NCI-H128 (cell line): ENCODE measurements around the gene TTLL12.

Experiments used
- DNase-seq: peaks from one replicate; lab custom pipeline; 2025; ENCODE audit not compliant: unreplicated experiment; lab: John Stamatoyannopoulos, UW

Gene TTLL12

DNA sequence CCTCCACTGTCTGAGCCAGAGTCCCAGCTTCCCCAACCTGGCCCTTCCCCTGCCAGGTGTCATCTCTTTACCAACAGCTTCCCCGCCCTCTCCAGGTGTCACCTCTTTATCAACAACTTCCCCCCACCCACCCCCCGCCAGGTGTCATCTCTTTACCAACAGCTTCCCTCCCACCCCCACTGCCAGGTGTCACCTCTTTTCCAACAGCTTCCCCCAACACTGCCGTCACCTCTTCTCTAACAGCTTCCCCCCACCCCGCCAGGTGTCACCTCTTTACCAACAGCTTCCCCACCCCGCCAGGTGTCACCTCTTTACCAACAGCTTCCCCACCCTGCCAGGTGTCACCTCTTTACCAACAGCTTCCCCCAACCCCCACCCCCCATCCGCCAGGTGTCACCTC lies 29.8 kb upstream of the TTLL12 start:
- no peak for DNase-seq

DNA sequence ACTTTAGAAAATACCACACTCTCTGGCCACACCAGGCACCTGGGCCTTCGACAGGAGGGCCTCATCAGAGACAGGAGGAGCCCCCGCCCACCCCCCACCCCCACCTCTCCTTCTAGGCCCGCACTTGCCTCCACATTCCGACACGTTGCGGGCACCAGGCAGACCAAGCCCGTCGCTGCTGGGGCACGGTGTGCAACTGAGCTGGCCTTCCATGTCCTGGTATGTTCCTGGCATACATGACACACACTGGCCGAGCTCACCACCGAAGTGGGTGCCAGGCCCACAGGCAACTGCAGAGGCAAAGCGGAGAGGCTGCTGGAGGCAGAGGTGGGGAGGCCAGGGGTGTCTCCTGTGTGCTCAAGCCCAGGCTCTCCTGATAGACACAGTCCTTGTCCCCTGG lies 27.0 kb upstream of the TTLL12 start:
- no peak for DNase-seq

DNA sequence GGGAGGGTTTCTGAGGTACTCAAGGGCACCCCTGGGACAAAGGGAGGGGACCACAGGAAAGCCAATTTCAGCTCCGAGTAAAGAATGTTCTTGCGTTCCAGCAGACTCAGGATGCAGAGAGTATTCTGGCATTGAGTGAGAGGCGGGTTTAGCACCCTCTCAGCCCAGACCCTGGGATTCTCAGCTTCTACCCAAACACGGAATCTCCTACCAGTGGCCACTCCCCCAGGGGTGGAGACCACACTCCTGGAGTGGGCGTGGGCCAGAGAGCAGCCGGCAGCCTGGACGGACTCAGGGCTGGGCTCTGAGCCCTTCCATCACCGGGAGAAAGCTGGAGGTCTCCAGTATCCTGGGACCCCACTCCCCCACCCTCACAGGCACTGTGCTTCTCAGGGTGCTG lies 26.1 kb upstream of the TTLL12 start:
- no peak for DNase-seq

DNA sequence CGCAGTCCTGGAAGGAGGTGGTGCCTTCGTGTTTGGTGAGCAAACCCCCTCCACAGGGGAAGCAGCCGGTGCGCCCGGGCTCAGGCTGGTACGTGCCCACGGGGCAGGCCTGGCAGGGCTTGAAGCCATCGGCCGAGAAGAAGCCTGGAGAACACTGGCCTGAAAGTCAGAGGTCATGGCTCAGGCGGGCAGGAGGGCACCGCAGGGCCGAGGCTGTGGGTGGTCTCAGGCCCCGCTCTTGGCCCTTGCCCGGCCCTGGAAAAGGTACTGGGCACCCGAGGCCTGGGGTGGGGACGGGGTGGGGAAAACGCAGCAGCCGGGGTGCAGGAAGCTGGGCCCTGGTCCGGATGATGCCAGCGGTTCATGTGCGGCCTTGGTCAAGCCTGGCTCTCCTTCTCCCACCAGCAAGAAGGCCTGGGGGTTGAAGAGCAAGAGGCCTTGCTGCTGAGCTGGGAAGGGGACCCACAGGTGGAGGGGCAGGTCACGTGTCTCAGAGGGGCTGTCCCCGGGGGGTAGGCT lies 25.6 kb upstream of the TTLL12 start:
- no peak for DNase-seq

DNA sequence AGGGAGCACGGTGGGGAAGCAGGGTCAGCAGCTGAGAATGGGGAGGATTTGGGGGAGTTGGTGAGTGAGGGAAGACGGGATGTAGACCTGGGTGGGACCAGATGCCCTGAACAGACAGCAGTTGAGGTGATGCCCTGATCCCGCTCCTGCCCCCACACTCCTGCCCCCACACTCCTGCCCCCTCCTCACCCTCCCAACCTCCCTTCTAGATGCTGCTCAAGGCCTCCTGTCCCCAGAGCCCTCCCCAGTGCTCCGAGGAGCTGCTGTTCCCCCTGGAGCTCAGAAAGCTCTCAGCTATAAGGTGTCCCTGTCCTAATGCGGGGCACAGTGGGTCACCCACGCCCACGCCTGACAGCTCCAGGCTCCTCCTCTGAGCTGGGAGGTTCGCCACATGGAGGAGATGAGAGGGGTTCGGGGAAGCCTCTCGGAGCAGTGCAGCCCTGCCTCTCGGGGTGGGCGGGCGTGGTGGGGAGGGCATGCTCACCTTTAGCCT lies 25.1 kb upstream of the TTLL12 start:
- no peak for DNase-seq

DNA sequence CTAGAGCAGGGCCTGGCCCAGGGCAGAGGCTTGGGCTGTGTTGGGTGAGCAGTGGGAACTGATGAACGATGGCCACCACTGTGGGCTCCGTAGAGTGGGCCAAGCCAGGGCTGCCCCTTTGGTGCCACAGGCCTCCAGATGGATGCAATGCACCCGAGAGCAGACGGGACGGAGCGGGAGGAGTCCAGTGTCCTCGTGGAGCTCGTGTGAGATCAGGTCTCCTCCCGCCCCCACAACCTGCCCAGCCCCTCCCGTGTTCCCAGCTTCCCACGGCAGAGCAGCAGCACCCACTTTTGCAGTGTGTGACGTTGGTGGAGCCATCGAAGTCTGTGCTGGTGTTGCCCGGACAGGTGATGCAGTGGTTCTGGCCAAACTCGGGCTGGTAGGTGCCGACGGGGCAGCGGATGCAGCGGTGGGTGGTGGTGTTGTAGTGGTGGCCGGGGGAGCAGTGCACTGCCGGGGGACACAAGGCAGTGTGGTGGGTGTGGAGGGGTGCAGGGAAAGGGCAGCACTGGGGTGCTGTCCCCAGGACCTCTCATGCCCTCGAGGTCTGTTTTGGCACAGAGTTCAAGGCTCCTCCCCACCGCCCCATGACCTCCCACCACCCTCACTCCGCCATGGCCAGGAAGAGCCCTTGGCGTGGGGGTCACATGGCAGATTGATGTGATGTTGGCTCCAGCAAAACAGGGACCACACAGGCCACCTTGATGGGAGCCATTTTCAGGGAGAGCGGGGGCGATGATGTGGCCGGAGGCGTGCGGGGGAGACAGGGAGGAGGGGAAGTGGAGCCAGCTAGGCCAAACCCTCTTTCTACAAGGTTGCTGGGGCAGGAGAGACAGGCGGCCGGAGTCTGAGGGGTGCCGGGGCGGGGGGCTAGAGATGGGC lies 23.9 kb upstream of the TTLL12 start:
- DNase-seq = no peak

DNA sequence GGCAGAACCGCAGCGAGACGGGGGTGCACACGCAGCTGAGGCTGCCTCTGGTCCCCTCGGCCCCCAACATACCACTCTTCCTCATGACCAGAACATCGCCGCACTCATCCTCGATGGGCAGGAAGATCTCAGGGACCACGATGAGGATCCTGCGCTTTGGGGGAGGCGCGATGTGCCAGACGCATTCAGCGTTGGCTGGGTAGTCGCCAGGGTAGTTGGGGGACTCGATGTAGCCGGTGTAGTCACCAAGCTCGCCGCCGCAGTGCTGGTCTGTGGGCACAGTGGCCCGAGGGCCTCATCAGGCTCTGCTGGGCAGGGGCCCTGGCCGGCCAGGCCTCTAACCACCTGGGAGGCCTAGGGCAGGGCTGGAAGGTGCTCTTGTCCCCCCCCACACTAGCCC lies 23.0 kb upstream of the TTLL12 start:
- no peak for DNase-seq

DNA sequence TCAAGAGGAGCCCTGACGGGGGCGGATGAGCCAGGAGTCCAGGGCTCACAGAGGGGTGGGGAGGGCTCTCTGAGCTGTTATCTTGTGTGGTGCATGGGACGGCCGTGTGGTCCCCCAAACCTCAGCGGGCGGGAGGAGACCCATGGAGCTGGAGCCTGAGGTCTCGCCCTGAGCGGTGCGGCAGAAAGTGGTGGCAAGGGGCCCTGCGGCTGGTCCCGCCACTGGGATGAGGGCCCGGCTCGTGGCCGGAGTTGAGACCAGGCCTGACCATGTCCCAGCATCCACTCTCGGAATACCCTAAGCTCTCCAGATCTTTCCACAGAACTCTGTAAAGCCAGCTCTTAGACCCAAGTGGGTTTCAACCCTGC lies 22.6 kb upstream of the TTLL12 start:
- no peak for DNase-seq

DNA sequence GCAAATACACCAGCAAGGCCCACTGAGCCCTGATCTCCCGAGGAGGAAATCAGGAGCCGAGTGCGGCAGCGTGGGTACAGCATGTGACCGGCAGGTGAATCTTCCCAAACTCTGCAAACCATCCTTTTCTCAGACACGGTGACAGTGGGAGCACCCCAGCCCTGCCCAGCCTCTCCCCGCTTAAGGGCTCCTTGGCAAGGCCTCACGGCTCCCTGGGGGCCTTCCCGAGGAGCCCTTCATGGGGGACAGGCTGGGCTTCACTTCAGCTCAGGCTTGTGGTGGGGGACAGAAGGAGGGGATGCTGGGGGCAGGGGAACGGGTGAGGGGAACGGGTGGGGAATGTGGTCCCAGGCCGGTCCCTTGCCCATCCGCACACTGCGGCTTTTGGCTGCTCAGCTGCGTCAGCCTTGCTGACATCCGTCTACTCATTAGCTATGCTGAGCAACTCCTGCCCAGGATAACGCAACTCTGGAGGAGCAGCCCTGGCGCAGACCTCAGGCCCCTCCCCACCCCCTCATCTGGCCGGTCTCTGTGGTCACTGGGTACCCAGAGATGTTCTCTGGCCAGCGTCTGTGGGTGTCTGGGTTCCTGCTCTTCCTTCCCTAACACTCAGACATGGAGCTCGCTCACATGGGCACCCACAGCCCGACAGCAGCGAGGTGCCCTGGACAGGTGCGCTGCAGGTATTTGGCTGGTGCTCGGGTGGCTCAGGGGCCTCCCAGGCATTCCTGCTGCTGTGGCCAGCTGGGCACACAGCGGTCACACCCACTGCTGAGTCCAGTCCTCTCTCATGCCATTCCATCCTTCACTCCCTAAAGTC lies 22.0 kb upstream of the TTLL12 start:
- DNase-seq = no peak

DNA sequence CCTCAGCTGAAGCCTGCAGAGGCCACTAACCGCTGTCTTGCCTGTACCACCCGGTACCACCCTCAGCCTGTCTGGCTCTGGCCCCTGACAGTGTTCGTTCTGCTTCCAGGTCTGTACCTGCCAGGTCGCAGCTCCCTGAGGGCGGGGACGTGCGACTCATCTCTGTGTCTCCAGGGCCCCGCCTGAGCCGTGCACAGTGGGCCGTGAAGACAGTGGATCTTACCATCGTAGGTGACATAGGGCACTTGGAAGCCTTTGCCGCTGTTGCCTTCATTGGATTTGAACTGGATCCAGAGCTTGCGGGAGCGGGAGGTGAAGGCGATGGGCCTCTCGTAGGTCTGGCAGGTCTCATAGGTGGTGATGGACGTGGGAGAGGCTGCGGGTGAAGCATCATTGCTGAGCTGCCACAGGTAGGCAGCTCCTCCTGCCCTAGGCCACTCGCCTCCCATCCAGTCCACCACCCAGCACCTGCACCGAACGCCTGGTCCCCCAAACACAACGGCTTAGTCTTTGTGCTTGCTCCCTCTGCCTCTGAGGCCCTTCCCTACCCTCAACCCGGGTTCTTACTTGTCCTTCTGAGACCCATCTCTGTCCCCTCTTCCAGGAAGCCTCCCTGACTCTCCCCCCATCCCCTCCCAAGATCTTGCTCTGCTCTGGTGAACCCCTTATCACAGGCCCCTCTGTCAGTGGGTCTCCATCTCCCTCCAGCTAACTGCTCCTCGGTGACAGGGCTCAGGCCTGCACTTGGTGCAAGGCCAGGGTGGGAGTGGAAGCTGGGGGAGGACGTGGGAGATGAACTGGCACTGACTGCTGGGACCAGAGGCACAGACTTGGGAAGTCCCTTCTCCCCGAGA lies 21.1 kb upstream of the TTLL12 start:
- DNase-seq = no peak

DNA sequence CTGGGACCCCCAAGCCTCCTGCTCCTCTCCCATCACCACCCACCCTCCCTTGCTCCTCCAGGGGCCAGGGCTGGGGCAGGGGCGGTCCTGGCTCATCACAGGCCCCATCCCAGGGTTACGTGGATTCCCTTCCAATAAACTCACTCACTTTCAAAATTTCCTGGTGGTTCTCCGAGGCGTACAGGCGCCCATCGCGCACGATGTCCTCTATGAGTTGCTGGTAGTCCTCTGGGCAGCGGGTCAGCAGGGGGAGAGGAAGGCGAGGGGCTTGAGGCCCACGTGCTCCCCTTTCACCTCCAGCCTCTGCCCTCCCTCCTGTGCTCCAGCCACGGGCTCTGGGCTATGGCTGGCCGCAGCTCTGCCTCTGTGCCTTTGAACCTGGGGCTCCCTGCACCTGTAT lies 20.5 kb upstream of the TTLL12 start:
- no peak for DNase-seq

DNA sequence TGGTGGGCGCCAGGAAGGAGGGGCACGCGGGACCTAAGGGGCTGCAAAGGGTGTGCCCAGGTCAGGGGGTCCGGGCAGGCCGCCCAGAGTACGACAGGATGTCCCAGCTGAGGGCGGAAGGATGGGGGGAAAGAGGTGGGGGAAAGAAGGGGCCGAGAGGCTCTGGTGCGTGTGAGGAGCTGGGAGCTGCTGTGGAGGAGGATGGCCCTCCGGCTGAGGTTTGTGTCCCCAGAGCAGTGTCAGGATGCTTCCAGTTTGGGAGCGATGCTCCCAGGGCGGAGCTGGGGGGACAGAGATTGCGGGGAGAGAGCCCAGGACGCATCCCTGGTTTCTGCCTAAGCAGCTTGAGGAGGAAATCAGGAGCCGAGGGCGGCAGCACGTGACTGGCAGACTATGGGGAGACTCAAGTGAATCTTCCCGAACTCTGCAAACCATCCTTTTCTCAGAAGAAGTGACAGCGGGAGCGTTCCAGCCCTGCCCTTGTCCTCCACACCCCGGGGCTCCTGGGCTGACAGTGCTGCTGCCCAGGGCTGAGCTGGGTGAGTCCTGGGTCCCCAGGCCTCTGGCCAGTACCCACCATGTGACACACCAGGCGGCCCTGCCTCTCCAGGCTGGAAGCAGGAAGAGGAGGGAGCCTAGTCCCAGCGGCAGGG lies 19.7 kb upstream of the TTLL12 start:
- no peak for DNase-seq

DNA sequence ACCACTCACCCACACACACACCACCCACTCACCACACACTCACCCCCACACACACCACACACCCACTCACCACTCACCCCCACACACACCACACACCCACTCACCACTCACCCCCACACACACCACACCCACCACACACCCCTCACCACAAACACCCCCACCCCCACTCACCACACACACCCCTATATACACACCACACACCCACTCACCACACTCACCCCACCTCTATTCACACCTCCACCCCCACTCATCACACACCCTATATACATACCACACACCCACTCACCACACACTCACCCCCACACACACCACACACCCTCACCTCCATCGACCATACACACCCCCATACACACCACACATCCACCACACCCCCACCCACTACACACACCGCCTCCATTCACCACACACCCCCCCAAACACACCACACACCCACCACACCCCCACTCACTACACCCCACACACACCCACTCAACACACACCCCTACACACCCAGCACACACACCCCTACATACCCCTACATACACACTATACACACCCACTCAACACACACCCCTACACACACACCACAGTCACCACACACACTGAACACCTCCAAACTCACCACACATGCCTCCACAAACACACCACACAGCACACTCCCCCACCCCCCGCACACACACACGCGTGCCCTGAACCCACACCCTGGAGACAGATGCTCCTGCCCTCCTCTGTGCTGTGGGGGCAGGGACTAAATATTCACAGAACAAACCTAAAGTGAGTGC lies 19.0 kb upstream of the TTLL12 start:
- no peak for DNase-seq

DNA sequence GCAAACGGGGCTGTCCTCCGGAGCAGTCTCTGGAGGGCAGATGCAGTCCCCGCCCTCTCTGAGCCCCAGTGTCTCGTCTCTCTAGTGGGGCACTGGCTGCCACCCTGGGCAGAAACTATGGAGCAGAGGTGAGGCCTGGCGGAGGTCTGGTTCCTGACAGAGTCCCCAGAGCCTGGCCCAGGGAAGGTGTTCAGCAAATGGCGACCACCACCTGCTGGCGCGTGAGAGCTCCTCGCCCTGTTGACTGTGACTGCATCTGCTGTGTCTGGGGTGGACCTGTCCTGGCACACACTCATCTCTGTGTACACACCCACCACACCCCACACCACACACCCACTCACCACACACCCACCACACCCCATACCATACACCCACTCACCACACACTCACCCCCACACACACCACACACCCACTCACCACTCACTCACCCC lies 18.3 kb upstream of the TTLL12 start:
- DNase-seq = no peak

DNA sequence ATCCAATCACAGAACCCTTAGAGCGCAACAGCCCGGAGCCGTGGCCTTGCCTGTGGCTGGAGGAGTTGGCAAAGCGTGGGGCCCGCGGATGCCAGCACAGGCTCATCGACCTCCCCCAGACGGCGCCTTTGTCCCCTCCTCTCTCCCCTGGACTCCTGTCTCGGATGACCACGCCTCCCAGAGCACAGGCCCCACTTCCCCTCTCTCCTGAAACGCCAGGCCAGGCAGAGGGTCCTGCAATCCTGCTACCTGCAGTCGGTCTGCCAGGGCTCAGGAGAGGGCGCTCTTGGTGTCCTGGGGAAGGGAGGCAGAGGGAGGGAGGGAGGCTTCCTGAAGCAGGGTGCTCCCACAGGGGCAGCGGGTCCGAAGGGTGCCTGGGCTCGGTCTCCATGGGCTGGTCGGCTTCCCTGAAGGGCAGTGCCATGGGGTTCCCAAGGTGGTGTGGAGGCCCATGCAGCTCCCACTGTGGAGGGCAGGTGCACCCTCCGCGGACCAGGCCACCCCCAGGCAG lies 16.6 kb upstream of the TTLL12 start:
- DNase-seq = no peak

DNA sequence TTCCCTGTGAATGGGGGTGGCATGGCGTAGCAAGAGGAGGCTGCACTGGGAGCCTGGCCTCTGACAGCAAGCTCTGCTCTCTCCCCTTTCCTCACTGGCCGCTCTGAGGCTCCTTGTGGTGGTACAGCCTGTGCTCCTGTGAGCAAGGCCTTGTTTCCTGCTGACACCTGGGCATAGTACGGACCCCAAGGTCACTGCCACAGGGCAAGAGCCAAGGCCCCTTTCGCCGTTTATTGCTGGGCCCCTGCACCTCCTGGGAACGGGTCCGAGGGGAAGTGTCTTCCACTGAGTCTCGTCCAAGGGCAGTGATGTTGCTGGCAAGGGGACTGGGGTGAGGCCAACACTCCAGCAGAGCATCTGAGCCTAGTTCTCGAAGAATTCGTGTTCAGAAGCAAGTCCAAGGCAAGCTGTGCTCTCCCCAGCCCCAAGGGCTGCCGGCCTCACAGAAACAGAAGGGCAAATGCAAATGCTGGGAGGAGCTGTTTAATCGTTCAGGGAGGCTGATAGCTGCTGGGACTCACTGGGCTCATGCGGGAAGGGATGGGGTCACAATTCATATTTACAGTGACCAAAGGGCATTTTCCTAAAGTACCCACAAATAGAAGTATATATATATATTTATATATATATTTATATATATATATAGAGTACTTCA lies 15.9 kb upstream of the TTLL12 start:
- no peak for DNase-seq

DNA sequence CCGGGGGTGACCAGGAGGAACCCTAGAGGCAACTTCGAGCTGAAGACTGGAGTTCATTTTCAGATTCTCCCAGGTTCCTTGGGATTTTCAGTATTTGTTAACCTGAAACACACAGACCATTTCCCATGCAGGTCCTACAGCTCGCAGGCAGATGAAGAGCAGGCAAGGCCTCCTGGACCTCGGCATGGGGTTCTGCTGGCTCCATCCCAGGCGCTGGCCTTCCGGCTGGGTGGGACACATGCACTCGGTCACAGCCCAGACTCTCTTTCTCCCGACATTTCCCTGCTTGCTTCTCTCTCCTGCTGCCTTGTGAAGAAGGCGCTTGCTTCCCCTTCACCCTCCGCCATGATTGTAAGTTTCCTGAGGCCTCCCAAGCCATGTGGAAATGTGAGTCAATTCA lies 15.4 kb upstream of the TTLL12 start:
- DNase-seq = no peak

DNA sequence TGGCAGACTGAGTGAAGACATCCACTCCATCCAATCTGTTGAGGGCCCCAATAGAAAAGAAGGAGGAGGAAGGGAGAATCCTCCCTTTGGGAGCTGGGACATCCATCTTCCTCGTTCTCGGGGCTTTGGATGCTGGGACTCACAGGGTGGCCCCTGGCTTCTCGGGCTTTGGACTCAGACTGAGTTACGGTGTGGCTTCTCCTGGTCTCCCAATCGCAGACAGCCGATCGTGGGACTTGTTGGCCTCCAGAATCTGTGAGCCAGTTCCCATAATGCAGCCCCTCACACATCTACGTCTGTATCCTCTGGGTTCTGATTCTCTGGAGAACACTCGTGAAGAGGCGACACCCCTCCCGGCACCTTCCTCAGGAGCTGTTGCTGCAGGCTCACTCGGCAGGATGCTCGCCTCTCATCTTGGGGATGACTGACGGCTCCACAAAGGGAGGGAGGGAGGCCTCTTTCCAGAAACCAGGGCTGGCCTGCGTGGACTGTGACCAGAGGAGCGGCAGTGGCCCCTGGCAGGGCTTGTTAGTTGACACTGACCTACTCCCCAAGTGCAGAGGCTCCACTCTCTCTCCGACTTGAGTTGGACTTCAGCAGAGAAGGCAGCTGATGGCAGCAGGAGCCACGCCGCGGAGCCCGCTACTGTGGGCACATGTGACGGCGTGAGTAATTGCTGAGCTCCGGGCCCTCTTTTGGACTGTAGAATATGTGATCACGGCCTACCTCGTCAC lies 14.7 kb upstream of the TTLL12 start:
- no peak for DNase-seq
